Adrenal gland (tissue), 12 donors: ENCODE data around the gene ZFHX3. TPM values are rescaled to one million over a fixed set of nuclear protein-coding genes. Genes with fewer than 3 reads are reported as not detected.

Source experiments
- DNase-seq, 7 donors: peaks; one replicate each; pipeline ENCODE4 v3.0.0-alpha.2; 2019 to 2020
- H3K27ac ChIP-seq, 5 donors: fragments of 200-600 bp; sonication (generic) in 4 of 5; 1 replicate in 3 of 5; 2 replicates in 2 of 5; pipeline versions ENCODE4 v1.5.1 to v1.8.0; 2016 to 2020; ENCODE audit warnings: mild to moderate bottlenecking in 1 of 5
- H3K27me3 ChIP-seq: fragments of 200-600 bp; 2 replicates; pipeline ENCODE4 v1.8.0; 2021
- H3K36me3 ChIP-seq, 2 donors: fragments of 200-600 bp; replicated peaks in 1 of 2; 1 replicate in 1 of 2; 2 replicates in 1 of 2; pipeline versions ENCODE4 v1.5.1 to v1.8.0; 2018 to 2022
- H3K4me1 ChIP-seq, 2 donors: fragments of 200-600 bp; replicated peaks in 1 of 2; 1 replicate in 1 of 2; 2 replicates in 1 of 2; pipeline versions ENCODE4 v1.5.1 to v1.8.0; 2018 to 2021
- H3K4me3 ChIP-seq, 4 donors: fragments of 200-600 bp; sonication (generic) in 3 of 4; one replicate each; pipeline ENCODE4 v1.5.1; 2016 to 2018
- H3K9me3 ChIP-seq, 3 donors: fragments of 200-600 bp; sonication (generic) in 1 of 3; replicated peaks in 1 of 3; 1 replicate in 2 of 3; 2 replicates in 1 of 3; pipeline versions ENCODE4 v1.5.1 to v1.8.0; 2016 to 2021
- POLR2A ChIP-seq, 2 donors: fragments of 450-650 bp; IDR thresholded peaks; one replicate each; pipeline ENCODE4 v1.6.1; 2017; ENCODE audit warnings: antibody characterized with exemption in 2 of 2, mild to moderate bottlenecking in 2 of 2, moderate library complexity in 1 of 2
- WGBS, 4 donors: extraction: QIAGEN DNeasy Blood & Tissue Kit in 2 of 4; methylation state at CpG; one replicate each; pipeline versions ENCODE4 v1.1.5 to v1.1.7; 2013 to 2017; 5-methylcytosine and 5-hydroxymethylcytosine counted together
- intact Hi-C, 2 donors: fragments of 100-400 bp; cut with DNase I; formaldehyde crosslinking; loops; one replicate each; pipeline versions ENCODE4 v1.14.1 to v1.15.0; 2022 to 2023
- polyA plus RNA-seq, 3 donors: library from polyadenylated mRNA; stranded (reverse); fragments of 200-250 nt in 2 of 3; fragments of 350-450 nt in 1 of 3; fragmentation: Illumina TruSeq in 1 of 3; extraction: RNeasy Lipid Tissue Mini Kit (QIAGEN cat#74804) in 1 of 3; gene quantifications; one replicate each; pipeline ENCODE4 v1.2.3, GENCODE V29; 2013 to 2014
- total RNA-seq, 9 donors: library from RNA; depleted of rRNA in 4 of 9; stranded (reverse); fragments of >200 nt in 4 of 9; fragments of 120-200 nt in 1 of 9; fragmentation: NEBNext Ultra II Directional in 1 of 9; extraction: Animal tissue kit (Norgen Biotek cat#: 25700) in 1 of 9; gene quantifications; one replicate each; pipeline versions ENCODE4 v1.1.0 to v1.2.4, GENCODE V29; 2013 to 2023
- TF ChIP-seq, protein P1 (sequence below), 6 experiments: fragments of 450-650 bp in 4 of 6; fragments of 200-600 bp in 2 of 6; sonication (generic) in 1 of 6; IDR thresholded peaks; 1 replicate in 5 of 6; 2 replicates in 1 of 6; pipeline versions ENCODE4 v1.5.1 to v1.8.0; 2016 to 2021; ENCODE audit warnings: antibody characterized with exemption in 6 of 6, mild to moderate bottlenecking in 2 of 6, moderate library complexity in 1 of 6
- donor health status: healthy with polysubstance abuse.
- donor health status: Bipolar disorder and iron deficiency.
- donor health status: DM: yes; HTN: yes; CAD: no.
- donor health status: DM: no; HTN: no; CAD: no.
- donor health status: DM: no; HTN: no; CAD: no.
- donor health status: DM: yes; HTN: yes; CAD: no.

The ZFHX3 gene
- total and polyA plus RNA-seq, 12 donors = 2.4 to 31.6 (median 19.3) TPM

DNA sequence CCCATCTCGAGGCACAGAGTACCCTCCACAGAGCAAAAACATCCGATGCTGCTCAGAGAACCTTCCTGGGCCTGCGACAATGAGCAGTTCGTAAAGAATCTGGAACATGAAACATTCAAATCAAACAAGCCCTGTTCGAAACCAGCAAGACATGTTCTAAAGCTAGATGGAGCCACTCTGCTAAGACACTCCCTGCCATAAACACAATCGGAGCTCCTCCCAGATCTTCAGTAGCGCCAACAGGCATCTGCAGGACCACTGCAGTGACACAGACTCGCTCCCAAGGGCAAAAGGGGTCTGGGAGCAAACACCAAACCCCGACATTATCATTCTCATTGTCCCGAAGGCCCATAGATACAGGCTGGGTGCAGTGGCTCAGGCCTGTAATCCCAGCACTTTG, 108.7 kb downstream of the ZFHX3 start:
- intact Hi-C loops = no loop called here
- peak in 4 of 7 donors; percentile 50 to 68 (median 57) for DNase-seq
- Histone ChIP-seq H3K9me3 (no peaks in the 10 kb centered on the region), H3K27me3 (no peaks in the 10 kb centered on the region), H3K4me1 (peaks cover 34 to 53% of the 10 kb centered on the region in 2 donors), H3K27ac (peak overlapping the region; percentile 47 to 94 (median 90)), H3K4me3 (no peak overlapping the region), H3K36me3 (no peaks in the 10 kb centered on the region)
- 45 to 55% (median 49%) methylated on average over 9 to 10 of the region's 10 CpGs for WGBS, 4 donors
- TF ChIP-seq, protein P1, sequence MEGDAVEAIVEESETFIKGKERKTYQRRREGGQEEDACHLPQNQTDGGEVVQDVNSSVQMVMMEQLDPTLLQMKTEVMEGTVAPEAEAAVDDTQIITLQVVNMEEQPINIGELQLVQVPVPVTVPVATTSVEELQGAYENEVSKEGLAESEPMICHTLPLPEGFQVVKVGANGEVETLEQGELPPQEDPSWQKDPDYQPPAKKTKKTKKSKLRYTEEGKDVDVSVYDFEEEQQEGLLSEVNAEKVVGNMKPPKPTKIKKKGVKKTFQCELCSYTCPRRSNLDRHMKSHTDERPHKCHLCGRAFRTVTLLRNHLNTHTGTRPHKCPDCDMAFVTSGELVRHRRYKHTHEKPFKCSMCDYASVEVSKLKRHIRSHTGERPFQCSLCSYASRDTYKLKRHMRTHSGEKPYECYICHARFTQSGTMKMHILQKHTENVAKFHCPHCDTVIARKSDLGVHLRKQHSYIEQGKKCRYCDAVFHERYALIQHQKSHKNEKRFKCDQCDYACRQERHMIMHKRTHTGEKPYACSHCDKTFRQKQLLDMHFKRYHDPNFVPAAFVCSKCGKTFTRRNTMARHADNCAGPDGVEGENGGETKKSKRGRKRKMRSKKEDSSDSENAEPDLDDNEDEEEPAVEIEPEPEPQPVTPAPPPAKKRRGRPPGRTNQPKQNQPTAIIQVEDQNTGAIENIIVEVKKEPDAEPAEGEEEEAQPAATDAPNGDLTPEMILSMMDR (IDR thresholded peaks at IDR 0.05) = peak in 2 of 6 experiments; percentile 16 to 25
- no peak for TF ChIP-seq POLR2A (IDR thresholded peaks at IDR 0.05)

DNA sequence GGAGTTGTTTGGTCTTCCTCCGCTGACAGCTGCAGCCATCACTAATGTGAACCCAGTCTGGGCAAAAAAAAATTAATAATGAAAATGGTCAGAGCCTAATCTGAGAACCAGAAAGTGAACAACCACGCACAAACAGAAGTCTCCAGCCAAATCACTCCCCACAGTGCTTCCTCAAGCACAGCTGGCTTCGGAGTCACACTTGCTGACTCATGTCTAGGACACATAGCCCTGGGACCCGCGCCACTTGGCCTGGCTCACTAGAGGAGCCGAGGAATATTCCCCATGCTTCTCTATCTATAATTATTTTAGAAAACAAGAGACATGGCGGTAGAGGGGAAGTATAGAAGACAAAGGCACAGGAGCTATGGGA, 109.1 kb downstream of the ZFHX3 start:
- Histone ChIP-seq H3K36me3 (no peaks in the 10 kb centered on the region), H3K9me3 (no peaks in the 10 kb centered on the region), H3K27me3 (no peaks in the 10 kb centered on the region), H3K4me1 (peaks cover 34 to 58% of the 10 kb centered on the region in 2 donors), H3K4me3 (no peak overlapping the region), H3K27ac (peak overlapping the region; percentile 47 to 94 (median 90))
- WGBS, 4 donors = 4 to 18% (median 15%) methylated on average over 7 of the region's 7 CpGs
- intact Hi-C loops = no loop called here
- TF ChIP-seq POLR2A (IDR thresholded peaks at IDR 0.05) = peak in 1 of 2 donors; percentile 76
- TF ChIP-seq, protein P1 (IDR thresholded peaks at IDR 0.05) = no peak
- DNase-seq = peak; percentile 85 to 98 (median 97)

- DNase-seq = peak in 2 of 7 donors; percentile 23 to 51
- no peak overlapping the region for H3K4me3 ChIP-seq
- TF ChIP-seq, protein P1 (IDR thresholded peaks at IDR 0.05) = no peak
- no peak for TF ChIP-seq POLR2A (IDR thresholded peaks at IDR 0.05)
These were observed 109.8 kb downstream of the ZFHX3 start for GRCh38 chr16:72937916-72938794.

GRCh38 chr16:72937360-72937759, 110.6 kb downstream of the ZFHX3 start:
- TF ChIP-seq, protein P1 (IDR thresholded peaks at IDR 0.05) = peak in 5 of 6 experiments; percentile 28 to 60 (median 55)
- TF ChIP-seq POLR2A (IDR thresholded peaks at IDR 0.05) = peak in 1 of 2 donors; percentile 75
- intact Hi-C loops = no loop called here
- H3K36me3 ChIP-seq = no peaks in the 10 kb centered on the region
- H3K4me3 ChIP-seq = no peak overlapping the region
- peak overlapping the region; percentile 47 to 94 (median 90) for H3K27ac ChIP-seq
- WGBS, 4 donors = 45 to 65% (median 59%) methylated on average over 8 to 9 of the region's 9 CpGs
- H3K27me3 ChIP-seq = no peaks in the 10 kb centered on the region
- peak; percentile 79 to 92 (median 90) for DNase-seq
- peaks cover 38 to 71% of the 10 kb centered on the region in 2 donors for H3K4me1 ChIP-seq
- no peaks in the 10 kb centered on the region for H3K9me3 ChIP-seq

More at GRCh38 chr16:72937916-72938794, 109.8 kb downstream of the ZFHX3 start:
- peak overlapping the region; percentile 47 to 94 (median 90) for H3K27ac ChIP-seq
- intact Hi-C loops = no loop called here
- H3K4me1 ChIP-seq = peaks cover 34 to 64% of the 10 kb centered on the region in 2 donors
- H3K9me3 ChIP-seq = no peaks in the 10 kb centered on the region
- H3K36me3 ChIP-seq = no peaks in the 10 kb centered on the region
- no peaks in the 10 kb centered on the region for H3K27me3 ChIP-seq
- WGBS, 4 donors = 61 to 72% (median 69%) methylated on average over 21 to 22 of the region's 22 CpGs
